ENCODE results near the gene ZWILCH.
"Not testable (repeated sequence)": the region's sequence is repeated elsewhere in the genome, so short reads cannot be mapped to it uniquely, and the experiment has no call there.

The ZWILCH gene

GRCh38 chr15:66486887-66487286 is 18.2 kb upstream of the ZWILCH start:
- in situ Hi-C loops (cut with HindIII; ENCODE audit: low sequenced_read_pairs), result no loop called here

- in situ Hi-C loops (cut with HindIII; ENCODE audit: low sequenced_read_pairs), result no loop called here
Measured at GRCh38 chr15:66488525-66488924, 16.6 kb upstream of the ZWILCH start.

- in situ Hi-C loops (cut with HindIII; ENCODE audit: low sequenced_read_pairs), result no loop called here
Measured at GRCh38 chr15:66489179-66489791, 15.8 kb upstream of the ZWILCH start.

GRCh38 chr15:66491846-66492245 is 13.3 kb upstream of the ZWILCH start:
- in situ Hi-C loops (cut with HindIII; ENCODE audit: low sequenced_read_pairs), result no loop called here

GRCh38 chr15:66494262-66494661 is 10.9 kb upstream of the ZWILCH start:
- in situ Hi-C loops (cut with HindIII; ENCODE audit: low sequenced_read_pairs), result no loop called here

GRCh38 chr15:66496951-66497501 is 8.1 kb upstream of the ZWILCH start:
- in situ Hi-C loops (cut with HindIII; ENCODE audit: low sequenced_read_pairs), result no loop called here

- in situ Hi-C loops (cut with HindIII; ENCODE audit: low sequenced_read_pairs), result no loop called here
Measured at GRCh38 chr15:66497502-66498455, 7.3 kb upstream of the ZWILCH start, which contains the start of gene SNAPC5. Gene SNAPC5 (minus strand): TSS chr15:66497762. CDS start chr15:66497731, 31 bp downstream.

GRCh38 chr15:66498501-66499386 is 6.4 kb upstream of the ZWILCH start:
- in situ Hi-C loops (cut with HindIII; ENCODE audit: low sequenced_read_pairs), result no loop called here

GRCh38 chr15:66500346-66500745 is 4.8 kb upstream of the ZWILCH start:
- in situ Hi-C loops (cut with HindIII; ENCODE audit: low sequenced_read_pairs), result not testable (repeated sequence)

GRCh38 chr15:66502491-66502890 is 2.6 kb upstream of the ZWILCH start:
- in situ Hi-C loops (cut with HindIII; ENCODE audit: low sequenced_read_pairs), result no loop called here

- in situ Hi-C loops (cut with HindIII; ENCODE audit: low sequenced_read_pairs), result not testable (repeated sequence)
Measured at GRCh38 chr15:66503041-66503648, 2.0 kb upstream of the ZWILCH start.

- in situ Hi-C loops (cut with HindIII; ENCODE audit: low sequenced_read_pairs), result no loop called here
Measured at GRCh38 chr15:66503780-66504562, 1.2 kb upstream of the ZWILCH start.

- in situ Hi-C loops (cut with HindIII; ENCODE audit: low sequenced_read_pairs), result no loop called here
Measured at GRCh38 chr15:66505430-66505811, 295 bp downstream of the ZWILCH start.

GRCh38 chr15:66505818-66506217 is 692 bp downstream of the ZWILCH start:
- in situ Hi-C loops (cut with HindIII; ENCODE audit: low sequenced_read_pairs), result no loop called here

GRCh38 chr15:66508293-66508883 is 3.3 kb downstream of the ZWILCH start:
- in situ Hi-C loops (cut with HindIII; ENCODE audit: low sequenced_read_pairs), result no loop called here

- in situ Hi-C loops (cut with HindIII; ENCODE audit: low sequenced_read_pairs), result no loop called here
Measured at GRCh38 chr15:66514586-66514985, 9.5 kb downstream of the ZWILCH start.

- in situ Hi-C loops (cut with HindIII; ENCODE audit: low sequenced_read_pairs), result no loop called here
Measured at GRCh38 chr15:66515901-66516322, 10.8 kb downstream of the ZWILCH start.

GRCh38 chr15:66523926-66524325 is 18.8 kb downstream of the ZWILCH start:
- in situ Hi-C loops (cut with HindIII; ENCODE audit: low sequenced_read_pairs), result no loop called here

- in situ Hi-C loops (cut with HindIII; ENCODE audit: low sequenced_read_pairs), result no loop called here
Measured at GRCh38 chr15:66524838-66525237, 19.7 kb downstream of the ZWILCH start.

Measured in DLD1 (cell line).